GM12878 (cell line): ENCODE data around the gene SHROOM3. TPM values are rescaled to one million over a fixed set of nuclear protein-coding genes. Genes with fewer than 3 reads are reported as not detected.

Experiments
- ATAC-seq: fragments of 200-7000 bp; cut with Tn5 transposase; 3 replicates; pipeline ENCODE4 v1.9.1; 2020; ENCODE audit warnings: mild to moderate bottlenecking, moderate library complexity
- BruUV-seq: library from RNA; stranded (reverse); fragments of 400-500 nt; replicated peaks from 2 replicates; lab custom pipeline; 2021; lab: Mats Ljungman, UMichigan
- CTCF ChIA-PET: fragments of 300-600 bp; sonication (Branson Sonifier 250); formaldehyde crosslinking; extraction: SDS; loops from one replicate; lab custom pipeline; 2021; ENCODE audit warnings: inconsistent platforms; lab: Yijun Ruan, JAX
- POLR2A ChIA-PET: fragments of 350-600 bp; formaldehyde crosslinking; extraction: SDS; loops from one replicate; lab custom pipeline; 2021; ENCODE audit warnings: inconsistent platforms; lab: Charles Lee
- RAD21 ChIA-PET: fragments of 300-600 bp; sonication (Branson Sonifier 250); formaldehyde crosslinking; loops from one replicate; lab custom pipeline; 2023; ENCODE audit warnings: antibody characterized with exemption; ENCODE audit not compliant: unreplicated experiment; lab: Charles Lee
- SMC1A ChIA-PET: fragments of 300-600 bp; sonication (Branson Sonifier 250); formaldehyde crosslinking; loops from one replicate; lab custom pipeline; 2023; ENCODE audit not compliant: unreplicated experiment, uncharacterized antibody; lab: Charles Lee
- DNase-seq: peaks from one replicate; pipeline ENCODE4 v3.0.0-alpha.2; 2011; ENCODE audit warnings: low read depth, low spot score
- FAIRE-seq: peaks from 3 replicates; lab custom pipeline; 2011; peaks lifted over from hg19 to GRCh38; lab: Jason Lieb, UNC
- H2AFZ ChIP-seq: 2 replicates; pipeline ENCODE4 v1.6.0; 2011; ENCODE audit warnings: low read depth, low read length, control low read depth; ENCODE audit not compliant: control insufficient read depth
- H3K27ac ChIP-seq: 2 replicates; pipeline ENCODE4 v1.5.1; 2011; ENCODE audit warnings: control low read depth; ENCODE audit not compliant: control insufficient read depth, insufficient read depth
- H3K27me3 ChIP-seq, 2 experiments: replicated peaks in 1 of 2; 2 replicates each; pipeline versions ENCODE4 v1.6.0 to v1.6.1; 2011; ENCODE audit warnings: low read length in 1 of 2; ENCODE audit not compliant: control insufficient read depth in 2 of 2, insufficient read depth in 2 of 2
- H3K36me3 ChIP-seq, 2 experiments: 2 replicates each; pipeline ENCODE4 v1.5.1; 2011; ENCODE audit warnings: low read length in 1 of 2; ENCODE audit not compliant: control insufficient read depth in 2 of 2, insufficient read depth in 2 of 2
- H3K4me1 ChIP-seq: 2 replicates; pipeline ENCODE4 v1.6.1; 2011; ENCODE audit warnings: mild to moderate bottlenecking, low read length, moderate library complexity, mixed read lengths; ENCODE audit not compliant: control insufficient read depth, insufficient read depth
- H3K4me2 ChIP-seq: 2 replicates; pipeline ENCODE4 v1.6.0; 2011; ENCODE audit warnings: control low read depth; ENCODE audit not compliant: control insufficient read depth, insufficient read depth
- H3K4me3 ChIP-seq: fragments of 200-600 bp; sonication (generic); 2 replicates; pipeline ENCODE4 v1.5.1; 2016
- H3K79me2 ChIP-seq: 2 replicates; pipeline ENCODE4 v1.6.0; 2011; ENCODE audit warnings: low read length; ENCODE audit not compliant: control insufficient read depth, insufficient read depth
- H3K9ac ChIP-seq: 2 replicates; pipeline ENCODE4 v1.8.0; 2011; ENCODE audit warnings: low read length, control low read depth, mixed read lengths; ENCODE audit not compliant: control insufficient read depth, insufficient read depth
- H3K9me3 ChIP-seq: replicated peaks from 3 replicates; pipeline ENCODE4 v1.5.1; 2011; ENCODE audit warnings: mild to moderate bottlenecking, low read length; ENCODE audit not compliant: control insufficient read depth, insufficient read depth
- H4K20me1 ChIP-seq: 2 replicates; pipeline ENCODE4 v1.6.0; 2011; ENCODE audit not compliant: control insufficient read depth, insufficient read depth
- BRCA1 ChIP-seq: IDR thresholded peaks from 2 replicates; pipeline ENCODE4 v1.6.1; 2011; ENCODE audit warnings: low read depth, low read length, improper control_type of control experiment
- CREB1 ChIP-seq: IDR thresholded peaks from 2 replicates; pipeline ENCODE4 v1.6.1; 2012; ENCODE audit warnings: low read depth, mild to moderate bottlenecking, inconsistent platforms
- EED ChIP-seq: sonication (generic); IDR thresholded peaks from 2 replicates; pipeline ENCODE4 v1.6.1; 2016; ENCODE audit warnings: antibody characterized with exemption, low read depth
- ETV6 ChIP-seq, 2 experiments: fragments of 450-650 bp in 1 of 2; IDR thresholded peaks in 1 of 2; conservative IDR thresholded peaks in 1 of 2; 2 replicates each; pipeline ENCODE4 v1.6.1; 2014; ENCODE audit warnings: antibody characterized with exemption in 1 of 2, borderline replicate concordance in 1 of 2, low read depth in 1 of 2, mild to moderate bottlenecking in 1 of 2, moderate library complexity in 1 of 2
- EZH2 ChIP-seq: IDR thresholded peaks from 2 replicates; pipeline ENCODE4 v1.6.1; 2012; ENCODE audit warnings: low read depth, mild to moderate bottlenecking, control low read depth, inconsistent platforms, low read length, borderline replicate concordance; ENCODE audit not compliant: control insufficient read depth
- IRF4 ChIP-seq: IDR thresholded peaks from 2 replicates; pipeline ENCODE4 v1.6.1; 2011; ENCODE audit warnings: low read depth, low read length
- LARP7 ChIP-seq: fragments of 450-650 bp; IDR thresholded peaks from 2 replicates; pipeline ENCODE4 v1.6.1; 2017; ENCODE audit warnings: mild to moderate bottlenecking
- MEF2B ChIP-seq: fragments of 450-650 bp; IDR thresholded peaks from 2 replicates; pipeline ENCODE4 v1.6.1; 2018; ENCODE audit warnings: mild to moderate bottlenecking, moderate library complexity; ENCODE audit not compliant: partially characterized antibody, poor library complexity, severe bottlenecking
- PAX5 ChIP-seq: IDR thresholded peaks from 2 replicates; pipeline ENCODE4 v1.6.1; 2011; ENCODE audit warnings: low read depth, low read length, borderline replicate concordance
- PAX8 ChIP-seq: fragments of 450-650 bp; IDR thresholded peaks from 2 replicates; pipeline ENCODE4 v1.6.1; 2017; ENCODE audit warnings: mild to moderate bottlenecking, moderate library complexity
- POLR2A ChIP-seq: IDR thresholded peaks from 2 replicates; pipeline ENCODE4 v1.6.1; 2011; ENCODE audit warnings: low read depth, mild to moderate bottlenecking, low read length
- RBBP5 ChIP-seq: fragments of 200-600 bp; sonication (generic); conservative IDR thresholded peaks from 2 replicates; pipeline ENCODE4 v1.6.1; 2016
- SPI1 ChIP-seq: IDR thresholded peaks from 2 replicates; pipeline ENCODE4 v1.6.1; 2011; ENCODE audit warnings: low read depth, mild to moderate bottlenecking, low read length, moderate library complexity, borderline replicate concordance; ENCODE audit not compliant: insufficient read depth
- STAT3 ChIP-seq: IDR thresholded peaks from 2 replicates; pipeline ENCODE4 v1.6.1; 2011; ENCODE audit warnings: low read depth, low read length, improper control_type of control experiment
- WRNIP1 ChIP-seq: IDR thresholded peaks from 2 replicates; pipeline ENCODE4 v1.6.1; 2011; ENCODE audit warnings: low read depth, low read length, improper control_type of control experiment, borderline replicate concordance
- WGBS: methylation state at CpG from one replicate; pipeline ENCODE4 v1.1.6; 2016; ENCODE audit warnings: low lambda C conversion rate; ENCODE audit not compliant: insufficient replicate concordance, insufficient coverage; ENCODE audit errors: missing lambda C conversion rate; 5-methylcytosine and 5-hydroxymethylcytosine counted together
- in situ Hi-C: fragments of 300-500 bp; cut with MboI; formaldehyde crosslinking; loops from 9 replicates; pipeline ENCODE4 v1.14.3; 2018; ENCODE audit warnings: mixed read lengths
- intact Hi-C: fragments of 100-400 bp; cut with micrococcal nuclease; formaldehyde crosslinking; loops from one replicate; pipeline ENCODE4 v1.14.2; 2022; ENCODE audit not compliant: unreplicated experiment
- polyA plus RNA-seq, 11 experiments: library from polyadenylated mRNA; depleted of rRNA in 4 of 11; unstranded in 6 of 11; stranded (reverse) in 5 of 11; fragments of >200 nt; fragmentation: Nextera tagmentation in 4 of 11; fragmentation: Illumina TruSeq in 1 of 11; extraction: Ambion mirVana in 4 of 11; extraction: Trizol in 1 of 11; gene quantifications; 1 replicate in 1 of 11; 2 replicates in 10 of 11; pipeline versions ENCODE4 v1.2.1 to v1.2.3, GENCODE V29; 2011 to 2016; ENCODE audit warnings: inconsistent platforms in 2 of 11, missing spikeins in 2 of 11, low read depth in 1 of 11
- total RNA-seq, 4 experiments: library from RNA; depleted of rRNA in 3 of 4; stranded (reverse); fragments of >200 nt in 3 of 4; fragmentation: Illumina TruSeq in 1 of 4; extraction: Trizol in 1 of 4; gene quantifications; 2 replicates each; pipeline versions ENCODE4 v1.2.1 to v1.2.3, GENCODE V29; 2013 to 2021
- TF ChIP-seq, protein P1 (sequence below): fragments of 450-650 bp; conservative IDR thresholded peaks from 2 replicates; pipeline ENCODE4 v1.6.1; 2017; ENCODE audit warnings: mild to moderate bottlenecking, moderate library complexity
- TF ChIP-seq, protein P2 (sequence below), 3 experiments: IDR thresholded peaks in 2 of 3; conservative IDR thresholded peaks in 1 of 3; 2 replicates each; pipeline ENCODE4 v1.5.1; 2011; ENCODE audit warnings: low read depth in 3 of 3, low read length in 3 of 3, mild to moderate bottlenecking in 3 of 3, control low read depth in 2 of 3, moderate library complexity in 2 of 3, inconsistent platforms in 1 of 3, mixed read lengths in 1 of 3; ENCODE audit not compliant: control insufficient read depth in 2 of 3, insufficient read depth in 1 of 3; ENCODE audit errors: extremely low read depth in 1 of 3

The SHROOM3 gene
- total and polyA plus RNA-seq, 10 of the 15 experiments (the other 5 are each of a cell fraction or from before 2014, with no cell fraction given): under 0.01 to 0.29 (median 0.08) TPM; not detected in 1

DNA sequence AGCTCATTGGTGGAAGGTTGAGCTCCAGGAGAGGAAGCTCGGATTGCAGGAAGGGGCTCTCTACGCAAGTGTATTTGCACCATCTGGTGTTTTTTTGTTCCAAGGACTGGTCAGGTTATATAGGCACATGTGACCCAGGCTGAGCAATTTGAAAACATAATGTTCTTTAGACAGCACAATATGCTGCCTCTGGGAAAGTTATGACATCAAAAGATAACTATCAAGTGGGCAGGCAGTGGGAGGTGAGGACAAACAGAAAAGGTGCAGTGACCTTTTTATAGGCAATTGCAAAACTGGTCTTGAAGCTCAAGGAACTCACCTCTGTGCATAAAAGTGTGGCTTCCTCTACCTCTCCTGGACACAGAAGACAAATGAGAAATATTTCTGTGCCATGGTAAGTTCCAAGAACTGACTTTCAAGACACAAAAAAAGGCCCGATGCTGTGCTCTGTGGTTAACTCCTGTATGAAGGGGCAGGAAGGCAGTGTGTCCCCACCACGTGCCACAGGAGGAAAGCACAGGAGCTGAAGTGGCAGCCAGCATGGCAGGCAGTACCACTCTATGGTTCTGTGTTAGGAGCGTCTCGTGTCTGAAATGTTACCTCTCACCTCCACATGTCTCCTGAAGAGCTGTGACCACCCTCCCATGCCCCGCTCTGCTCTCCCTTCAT lies 128.6 kb downstream of the SHROOM3 start (continued):
- no peak for TF ChIP-seq PAX5
- TF ChIP-seq, all 136 proteins: peak for 0

DNA sequence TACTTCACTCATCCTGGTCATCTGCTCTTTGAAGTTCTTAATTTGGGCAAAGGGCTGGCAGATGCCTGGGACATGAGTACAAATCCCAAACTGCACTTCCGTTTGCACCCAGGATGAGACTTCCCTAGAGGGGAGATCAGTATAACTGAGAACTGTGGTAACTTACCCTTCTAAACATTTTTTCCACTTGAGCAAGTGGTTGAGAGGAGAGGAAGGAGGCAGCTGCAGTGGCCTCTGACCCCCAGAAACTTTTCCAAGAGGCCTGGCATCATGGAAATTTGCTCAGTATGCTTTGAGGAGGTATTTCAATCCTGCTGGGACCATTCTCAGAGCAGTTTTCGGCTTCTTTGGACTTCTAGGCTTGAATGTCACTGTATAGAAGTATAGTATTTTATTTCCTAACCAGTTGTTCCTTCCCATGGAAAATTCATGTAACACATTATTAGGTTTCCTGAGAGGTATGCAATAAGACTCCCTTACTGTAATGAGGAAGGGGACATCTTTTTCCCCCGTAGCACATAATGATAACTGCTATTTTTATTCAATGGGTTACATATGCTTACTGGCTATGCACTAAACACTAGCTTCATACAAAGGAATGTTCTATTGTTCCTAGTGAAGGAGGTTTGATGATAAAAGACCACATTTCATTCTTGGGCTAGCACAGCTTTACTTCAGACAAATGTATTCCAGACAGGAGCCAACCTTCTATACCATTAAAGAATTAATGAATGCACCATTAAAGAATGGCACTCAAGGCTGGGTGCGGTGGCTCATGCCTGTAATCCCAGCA lies 129.3 kb downstream of the SHROOM3 start:
- 48% methylated on average over 4 of the region's 4 CpGs for WGBS

More for the DNA sequence above, 129.3 kb downstream of the SHROOM3 start:
- DNase-seq: no peak
- Histone ChIP-seq H3K27me3 (peaks cover 2 to 14% of the 10 kb centered on the region in 2 experiments; a peak in 2 of 4 replicates), H2AFZ (no peak overlapping the region), H3K9ac (no peak overlapping the region), H3K9me3 (no peaks in the 10 kb centered on the region), H3K27ac (no peak overlapping the region), H3K36me3 (no peaks in the 10 kb centered on the region), H3K4me1 (no peaks in the 10 kb centered on the region), H3K4me3 (no peak overlapping the region), H4K20me1 (no peaks in the 10 kb centered on the region), H3K4me2 (no peak overlapping the region), H3K79me2 (no peaks in the 10 kb centered on the region)
- ChIA-PET CTCF (interaction anchor here (0.7 kb wide), 1 partner anchor 86 kb away, joined by 3 read pairs; no protein-coding TSS in a partner anchor), RAD21 (no interaction called here), SMC1A (no interaction called here), POLR2A (no interaction called here)
- TF ChIP-seq EED (no peak), MEF2B (no peak), PAX8 (no peak), CREB1 (no peak), ETV6 (conservative IDR thresholded peaks at IDR 0.05 in 1 of 2, IDR thresholded peaks at IDR 0.05 in 1 of 2; ENCODE audit: borderline replicate concordance in 1 of 2, low read depth in 1 of 2) (no peak), POLR2A (no peak), EZH2 (no peak), SPI1 (no peak), STAT3 (no peak), BRCA1 (no peak), WRNIP1 (no peak), LARP7 (no peak), RBBP5 (no peak), IRF4 (no peak)
- TF ChIP-seq, protein P1, sequence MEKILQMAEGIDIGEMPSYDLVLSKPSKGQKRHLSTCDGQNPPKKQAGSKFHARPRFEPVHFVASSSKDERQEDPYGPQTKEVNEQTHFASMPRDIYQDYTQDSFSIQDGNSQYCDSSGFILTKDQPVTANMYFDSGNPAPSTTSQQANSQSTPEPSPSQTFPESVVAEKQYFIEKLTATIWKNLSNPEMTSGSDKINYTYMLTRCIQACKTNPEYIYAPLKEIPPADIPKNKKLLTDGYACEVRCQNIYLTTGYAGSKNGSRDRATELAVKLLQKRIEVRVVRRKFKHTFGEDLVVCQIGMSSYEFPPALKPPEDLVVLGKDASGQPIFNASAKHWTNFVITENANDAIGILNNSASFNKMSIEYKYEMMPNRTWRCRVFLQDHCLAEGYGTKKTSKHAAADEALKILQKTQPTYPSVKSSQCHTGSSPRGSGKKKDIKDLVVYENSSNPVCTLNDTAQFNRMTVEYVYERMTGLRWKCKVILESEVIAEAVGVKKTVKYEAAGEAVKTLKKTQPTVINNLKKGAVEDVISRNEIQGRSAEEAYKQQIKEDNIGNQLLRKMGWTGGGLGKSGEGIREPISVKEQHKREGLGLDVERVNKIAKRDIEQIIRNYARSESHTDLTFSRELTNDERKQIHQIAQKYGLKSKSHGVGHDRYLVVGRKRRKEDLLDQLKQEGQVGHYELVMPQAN: no peak
- TF ChIP-seq, protein P2, sequence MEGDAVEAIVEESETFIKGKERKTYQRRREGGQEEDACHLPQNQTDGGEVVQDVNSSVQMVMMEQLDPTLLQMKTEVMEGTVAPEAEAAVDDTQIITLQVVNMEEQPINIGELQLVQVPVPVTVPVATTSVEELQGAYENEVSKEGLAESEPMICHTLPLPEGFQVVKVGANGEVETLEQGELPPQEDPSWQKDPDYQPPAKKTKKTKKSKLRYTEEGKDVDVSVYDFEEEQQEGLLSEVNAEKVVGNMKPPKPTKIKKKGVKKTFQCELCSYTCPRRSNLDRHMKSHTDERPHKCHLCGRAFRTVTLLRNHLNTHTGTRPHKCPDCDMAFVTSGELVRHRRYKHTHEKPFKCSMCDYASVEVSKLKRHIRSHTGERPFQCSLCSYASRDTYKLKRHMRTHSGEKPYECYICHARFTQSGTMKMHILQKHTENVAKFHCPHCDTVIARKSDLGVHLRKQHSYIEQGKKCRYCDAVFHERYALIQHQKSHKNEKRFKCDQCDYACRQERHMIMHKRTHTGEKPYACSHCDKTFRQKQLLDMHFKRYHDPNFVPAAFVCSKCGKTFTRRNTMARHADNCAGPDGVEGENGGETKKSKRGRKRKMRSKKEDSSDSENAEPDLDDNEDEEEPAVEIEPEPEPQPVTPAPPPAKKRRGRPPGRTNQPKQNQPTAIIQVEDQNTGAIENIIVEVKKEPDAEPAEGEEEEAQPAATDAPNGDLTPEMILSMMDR (IDR thresholded peaks at IDR 0.05 in 2 of 3, conservative IDR thresholded peaks at IDR 0.05 in 1 of 3; ENCODE audit: control insufficient read depth in 2 of 3, extremely low read depth in 1 of 3, insufficient read depth in 1 of 3, low read depth in 3 of 3, low read length in 3 of 3): no peak
- in situ Hi-C loops (no loop called here), intact Hi-C loops (no loop called here)
- no TSS peak for BruUV-seq
- FAIRE-seq: no peak
- ATAC-seq: no peak
